Measurements from ENCODE around the gene BMP7. TPM values are rescaled to one million over a fixed set of nuclear protein-coding genes. Genes with fewer than 3 reads are reported as not detected.

Gene BMP7
- total and polyA plus RNA-seq, 2 of the 8 experiments (the other 6 are each of a cell fraction or from before 2014, with no cell fraction given) = 9.2 to 14.7 TPM

DNA sequence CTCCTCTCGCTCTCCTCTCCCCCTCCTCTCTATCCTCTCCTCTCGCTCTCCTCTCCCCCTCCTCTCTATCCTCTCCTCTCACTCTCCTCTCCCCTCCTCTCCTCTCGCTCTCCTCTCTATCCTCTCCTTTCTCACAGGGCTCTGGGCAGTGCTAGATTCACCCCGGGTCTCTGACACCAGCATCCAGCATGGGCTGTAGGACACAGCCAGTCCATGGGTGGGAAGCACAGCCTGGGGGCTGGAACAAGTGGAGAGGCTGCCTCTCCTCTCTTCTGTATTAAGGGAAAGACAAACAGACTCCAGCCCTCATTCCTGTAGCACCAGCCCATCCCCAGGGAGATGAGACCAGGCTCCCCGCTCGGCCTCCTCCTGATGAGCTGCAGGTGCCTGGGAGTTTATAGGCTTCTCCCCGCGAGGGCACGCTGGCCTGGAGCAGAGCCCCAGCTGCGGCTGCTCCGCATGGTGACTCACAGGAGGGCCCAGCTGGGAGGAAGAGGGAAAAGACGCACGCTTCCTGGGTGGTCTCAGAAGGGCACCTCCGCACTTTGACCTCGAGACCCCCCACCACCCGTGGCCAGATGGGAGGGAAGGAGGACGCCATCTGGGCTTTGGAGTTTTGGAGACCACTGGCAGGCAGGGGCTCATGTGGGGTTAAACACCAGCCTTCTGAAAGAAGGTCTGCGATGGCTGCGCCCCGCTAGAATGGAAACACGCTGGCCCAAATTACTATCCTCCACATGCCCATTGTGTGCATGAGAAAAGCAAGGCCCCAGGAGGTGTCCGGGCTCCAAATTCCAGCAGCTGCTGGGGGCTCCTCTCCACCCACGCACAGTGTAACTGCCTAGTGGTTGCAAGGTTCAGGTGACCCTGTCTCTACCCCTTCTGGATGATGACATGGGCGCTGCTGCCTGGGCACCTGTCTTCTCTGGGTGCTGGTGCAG, 68.0 kb downstream of the BMP7 start (continued):
- TF ChIP-seq POU5F1 (IDR thresholded peaks at IDR 0.05; ENCODE audit: low read depth, low read length) (peak; percentile 88), GTF2F1 (IDR thresholded peaks at IDR 0.05; ENCODE audit: borderline replicate concordance, low read depth, low read length) (no peak), GABPA (IDR thresholded peaks at IDR 0.05; ENCODE audit: borderline replicate concordance, insufficient read depth, low read length) (peak; percentile 30; the same call in 1 of the 2 replicates)

Data from H1 (cell line).